ENCODE results near the gene FRMD4A.
"Not testable (repeated sequence)": the region's sequence is repeated elsewhere in the genome, so short reads cannot be mapped to it uniquely, and the experiment has no call there.

Gene FRMD4A

GRCh38 chr10:13896146-13896545 is 434.6 kb downstream of the FRMD4A start:
- not testable (repeated sequence) for DNase-seq

- DNase-seq = no peak
These were observed 436.2 kb downstream of the FRMD4A start for GRCh38 chr10:13894412-13895093.

- DNase-seq = no peak
These were observed 436.8 kb downstream of the FRMD4A start for GRCh38 chr10:13893926-13894325.

- no peak for DNase-seq
These were observed 437.9 kb downstream of the FRMD4A start for GRCh38 chr10:13892871-13893270.

GRCh38 chr10:13892001-13892491 is 438.7 kb downstream of the FRMD4A start:
- no peak for DNase-seq

DNA sequence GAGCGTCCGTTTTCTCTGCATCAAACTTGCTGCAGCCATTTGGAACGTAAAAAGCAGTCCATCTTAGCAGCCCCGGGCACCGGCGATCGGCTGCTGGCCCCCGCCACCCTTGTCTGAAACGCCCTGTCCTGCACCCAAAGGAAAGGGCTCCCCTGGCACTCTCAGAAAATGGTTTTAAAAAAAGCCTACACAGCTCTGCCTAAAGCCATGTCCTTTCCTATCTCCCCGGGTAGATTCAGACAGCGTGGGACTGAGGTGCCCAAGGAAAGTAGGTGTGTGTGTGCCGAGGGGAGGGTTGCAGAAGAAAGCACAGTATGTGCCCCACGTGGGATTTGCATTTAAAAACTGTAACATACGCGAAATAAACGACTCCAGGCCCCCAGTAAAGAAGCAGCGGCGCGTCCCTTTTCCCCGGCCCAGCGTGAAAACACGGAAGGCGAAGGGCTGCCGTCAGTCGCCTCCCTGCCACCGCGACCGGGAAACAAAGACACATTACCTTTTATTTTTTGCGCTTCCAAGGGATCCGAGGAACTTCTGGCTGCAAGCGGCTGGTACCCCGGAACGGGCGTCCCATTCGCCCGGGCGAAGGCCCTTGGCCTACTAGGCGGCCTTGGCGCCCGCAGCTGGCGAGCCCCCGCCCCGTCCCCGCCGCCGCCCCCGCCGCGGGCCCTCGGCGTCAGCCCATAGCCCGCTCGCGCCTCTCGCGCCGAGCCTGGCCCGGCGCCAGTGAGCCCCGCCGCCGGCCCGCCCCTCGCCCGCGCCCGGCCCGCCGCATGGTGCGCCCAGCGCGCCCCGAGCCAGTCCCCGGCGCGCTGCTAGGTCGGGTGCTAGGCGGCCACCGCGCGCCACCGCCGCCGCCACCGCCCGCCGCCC is 439.4 kb downstream of the FRMD4A start:
- peak; percentile 32 for DNase-seq

DNA sequence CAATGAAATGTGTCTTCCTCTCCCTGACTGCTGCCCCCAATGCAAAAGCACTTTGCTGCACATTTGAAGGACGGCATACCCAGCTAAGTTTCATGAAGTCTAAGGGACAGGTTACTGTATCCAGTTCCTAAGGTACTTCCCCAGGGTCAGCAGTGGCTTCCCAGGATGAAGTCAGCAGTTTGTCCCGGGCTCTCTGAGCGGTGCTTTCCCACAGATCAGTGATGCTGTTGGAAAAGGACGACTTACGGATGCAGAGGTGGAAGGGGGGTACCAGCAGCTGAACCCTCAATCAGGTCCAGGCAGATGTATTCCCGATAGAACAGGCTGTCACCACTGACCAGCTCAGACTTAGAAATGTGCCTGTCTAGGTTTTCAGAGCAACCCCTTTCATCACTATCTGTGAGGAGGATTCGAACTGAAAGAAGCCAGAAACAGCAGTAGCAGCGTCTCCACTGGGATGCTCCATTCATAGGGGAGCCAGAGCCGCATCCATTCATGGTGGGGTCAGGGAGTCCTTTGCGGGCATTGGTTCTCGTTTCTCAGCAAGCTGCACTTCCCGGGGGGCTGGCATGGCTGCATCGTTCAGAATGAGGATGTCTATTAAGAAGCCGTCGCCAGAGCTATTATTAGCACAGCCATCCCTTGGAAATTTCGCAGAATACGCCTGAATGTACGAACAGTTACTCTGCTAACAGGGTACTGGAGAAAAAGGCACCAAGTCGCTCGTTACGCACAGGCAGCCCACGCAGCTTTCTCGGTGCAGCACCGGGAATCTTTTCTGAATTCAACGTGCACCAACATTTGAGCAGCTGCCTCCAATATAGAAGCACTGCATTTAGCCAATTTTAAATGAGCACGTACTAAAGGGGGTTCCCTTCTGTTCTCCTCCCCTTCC is 440.2 kb downstream of the FRMD4A start:
- DNase-seq = no peak

DNA sequence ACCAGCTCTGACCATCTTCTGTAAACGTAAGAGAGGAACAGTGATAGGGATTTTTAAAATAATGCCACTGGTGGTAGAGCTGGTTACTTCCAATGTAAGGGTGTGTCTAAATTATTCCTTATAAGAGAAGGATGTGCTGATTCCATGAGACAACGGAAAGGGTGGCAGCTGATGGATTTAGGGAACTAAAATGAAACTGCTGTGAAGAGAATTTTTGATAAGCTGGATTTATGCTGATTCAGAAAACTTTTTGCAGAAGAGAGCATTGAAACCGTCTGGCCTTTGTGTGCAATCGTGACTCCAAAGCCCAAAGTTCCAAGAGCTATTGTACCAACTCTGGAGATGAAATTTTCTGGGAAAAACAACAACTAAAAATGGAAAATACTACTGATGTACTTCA is 443.0 kb downstream of the FRMD4A start:
- no peak for DNase-seq

DNA sequence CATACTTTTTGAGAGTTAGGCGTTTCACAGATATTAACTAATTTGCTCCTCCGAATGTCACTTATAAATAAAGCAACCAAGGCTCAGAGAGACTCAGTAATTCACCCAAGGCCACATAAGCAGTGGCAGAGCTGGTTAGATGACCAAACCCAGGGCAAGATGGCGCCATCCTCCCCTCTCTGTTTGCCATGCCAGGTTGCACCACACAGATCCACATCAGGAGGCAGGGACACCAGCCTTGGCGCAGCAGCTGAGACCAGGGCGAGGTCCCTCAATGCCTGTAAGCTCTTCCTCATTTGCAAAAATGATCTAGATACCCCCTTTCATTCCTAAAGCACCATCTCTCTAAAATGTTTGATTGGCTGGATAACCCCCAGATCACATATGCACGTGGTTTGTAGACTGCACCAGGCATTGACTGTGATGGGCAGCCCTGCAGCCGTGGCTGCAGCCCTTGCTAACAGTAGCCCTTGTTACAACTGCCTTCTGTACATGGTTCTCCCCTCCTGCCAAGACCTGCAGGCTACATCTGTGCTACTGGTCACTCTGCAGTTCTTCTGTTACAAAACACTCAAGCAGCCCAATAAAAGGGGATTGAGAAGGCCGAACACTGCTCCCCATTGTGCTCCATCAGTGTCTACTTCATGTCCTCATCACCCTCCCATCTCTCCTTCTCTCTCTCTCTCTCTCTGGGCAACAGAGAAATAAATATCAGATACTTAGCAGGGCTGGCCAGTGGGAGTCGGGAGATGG is 445.3 kb downstream of the FRMD4A start:
- DNase-seq = no peak

DNA sequence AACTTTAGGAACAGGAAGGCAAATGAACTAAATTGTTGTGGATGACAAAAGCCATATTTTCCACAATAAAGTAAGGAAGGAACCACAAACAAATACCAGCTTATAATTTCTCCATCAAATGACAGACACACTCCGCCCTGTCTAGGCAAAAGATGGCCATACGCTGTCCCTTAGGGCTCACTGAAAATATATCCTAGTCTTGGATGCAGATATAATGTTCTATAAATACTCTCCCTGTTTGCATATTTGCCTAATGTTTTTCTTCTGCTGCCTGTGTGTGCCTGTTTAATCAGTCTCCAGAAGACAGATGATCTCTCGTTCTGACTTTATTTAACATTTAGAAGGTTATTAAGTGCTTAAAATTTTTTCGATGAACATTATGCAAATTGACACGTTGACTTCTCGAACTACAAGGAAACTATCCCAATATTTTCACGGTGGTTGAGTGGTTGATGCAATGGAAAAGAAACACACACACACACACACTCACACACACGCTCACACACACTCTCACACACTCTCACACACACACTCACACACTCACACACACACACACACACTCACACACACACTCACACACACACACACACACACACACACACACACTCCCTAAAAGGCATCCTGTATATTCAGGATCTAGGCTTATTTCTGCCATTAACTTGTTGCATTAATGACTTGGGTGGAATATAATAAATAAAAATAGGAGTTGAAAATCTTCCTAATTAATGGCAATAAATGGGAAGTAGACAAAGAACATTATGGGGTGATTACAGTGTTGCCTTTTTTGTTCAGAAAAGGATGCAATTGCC is 446.9 kb downstream of the FRMD4A start:
- no peak for DNase-seq

GRCh38 chr10:13882119-13882711 is 448.5 kb downstream of the FRMD4A start:
- no peak for DNase-seq

GRCh38 chr10:13880760-13881159 is 450.0 kb downstream of the FRMD4A start:
- DNase-seq = no peak

- no peak for DNase-seq
These were observed 453.4 kb downstream of the FRMD4A start for GRCh38 chr10:13877154-13877909.

DNA sequence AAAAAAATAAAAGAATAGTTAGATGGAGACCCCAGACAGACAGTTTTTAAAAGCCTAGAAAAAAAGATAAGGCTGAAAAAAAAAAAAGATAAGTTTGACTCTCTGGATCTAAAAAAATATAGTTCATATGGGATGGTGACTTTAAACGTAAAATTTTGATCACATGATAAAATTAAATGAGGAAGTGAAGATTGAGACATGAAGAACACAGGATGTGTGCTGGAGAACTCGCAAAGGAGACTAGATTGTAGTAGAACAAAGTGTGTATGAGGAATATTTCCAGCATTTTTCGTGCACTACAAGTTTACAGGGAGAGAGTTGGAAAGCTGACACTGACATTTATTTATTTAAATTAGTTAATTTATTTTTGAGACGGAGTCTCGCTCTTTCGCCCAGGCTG is 457.5 kb downstream of the FRMD4A start:
- no peak for DNase-seq

GRCh38 chr10:13872411-13872810 is 458.3 kb downstream of the FRMD4A start:
- no peak for DNase-seq

GRCh38 chr10:13871776-13872175 is 458.9 kb downstream of the FRMD4A start:
- no peak for DNase-seq

DNA sequence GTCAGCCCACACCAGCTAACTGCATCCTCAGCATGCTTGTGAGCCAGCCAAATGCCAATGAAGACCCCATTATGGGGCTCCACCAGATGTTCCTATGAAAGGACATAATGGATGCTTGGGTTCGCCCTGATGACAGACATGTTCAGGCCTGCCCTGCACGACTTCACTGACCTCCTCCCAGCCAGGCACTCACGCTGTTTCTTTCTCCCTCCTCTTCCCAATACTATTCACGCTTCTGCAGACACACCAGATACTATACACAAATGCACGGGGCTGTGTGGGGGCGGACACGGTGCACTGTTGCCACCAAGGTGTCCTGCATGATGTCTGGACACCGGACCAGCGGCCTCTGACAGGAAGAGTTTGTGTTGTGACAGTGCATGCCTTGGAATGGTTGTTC is 459.7 kb downstream of the FRMD4A start:
- DNase-seq = no peak

- no peak for DNase-seq
These were observed 461.4 kb downstream of the FRMD4A start for GRCh38 chr10:13869295-13869664.

GRCh38 chr10:13868528-13869294 is 462.0 kb downstream of the FRMD4A start:
- no peak for DNase-seq

- DNase-seq = no peak
These were observed 462.9 kb downstream of the FRMD4A start for GRCh38 chr10:13867822-13868221.

Data from NCI-H1092 (cell line).